Measurements from ENCODE around the gene BMX. TPM values are rescaled to one million over a fixed set of nuclear protein-coding genes. Genes with fewer than 3 reads are reported as not detected.

BMX gene
- total RNA-seq, 1 donor from 2014 or later = 0.74 TPM

DNA sequence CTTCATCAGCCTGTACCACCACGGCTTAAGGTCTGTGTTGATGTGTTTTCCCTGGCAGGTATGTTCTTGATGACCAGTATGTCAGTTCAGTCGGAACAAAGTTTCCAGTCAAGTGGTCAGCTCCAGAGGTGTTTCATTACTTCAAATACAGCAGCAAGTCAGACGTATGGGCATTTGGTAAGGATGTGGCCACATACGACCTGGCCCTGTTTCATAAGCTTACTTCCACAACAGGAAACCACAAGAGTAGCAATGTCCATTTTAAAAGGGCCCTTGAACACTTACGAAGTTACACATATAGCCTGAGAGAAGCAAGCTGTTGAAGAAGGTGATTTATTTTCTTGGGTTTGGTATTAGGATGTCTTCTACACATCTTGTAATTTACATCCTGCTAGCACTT, 46.1 kb downstream of the BMX start:
- H3K9me3 Mint-ChIP-seq (ENCODE audit: unreplicated experiment) = no peaks in the 10 kb centered on the region
- H3K27me3 Mint-ChIP-seq (ENCODE audit: unreplicated experiment) = no peaks in the 10 kb centered on the region
- H3K4me1 Mint-ChIP-seq (ENCODE audit: unreplicated experiment) = no peaks in the 10 kb centered on the region
- H3K4me3 Mint-ChIP-seq (ENCODE audit: unreplicated experiment) = no peak overlapping the region
- no peak for DNase-seq (ENCODE audit: low spot score)
- no peaks in the 10 kb centered on the region for H3K36me3 Mint-ChIP-seq (ENCODE audit: low read depth, unreplicated experiment)
- TF ChIP-seq, protein P1, sequence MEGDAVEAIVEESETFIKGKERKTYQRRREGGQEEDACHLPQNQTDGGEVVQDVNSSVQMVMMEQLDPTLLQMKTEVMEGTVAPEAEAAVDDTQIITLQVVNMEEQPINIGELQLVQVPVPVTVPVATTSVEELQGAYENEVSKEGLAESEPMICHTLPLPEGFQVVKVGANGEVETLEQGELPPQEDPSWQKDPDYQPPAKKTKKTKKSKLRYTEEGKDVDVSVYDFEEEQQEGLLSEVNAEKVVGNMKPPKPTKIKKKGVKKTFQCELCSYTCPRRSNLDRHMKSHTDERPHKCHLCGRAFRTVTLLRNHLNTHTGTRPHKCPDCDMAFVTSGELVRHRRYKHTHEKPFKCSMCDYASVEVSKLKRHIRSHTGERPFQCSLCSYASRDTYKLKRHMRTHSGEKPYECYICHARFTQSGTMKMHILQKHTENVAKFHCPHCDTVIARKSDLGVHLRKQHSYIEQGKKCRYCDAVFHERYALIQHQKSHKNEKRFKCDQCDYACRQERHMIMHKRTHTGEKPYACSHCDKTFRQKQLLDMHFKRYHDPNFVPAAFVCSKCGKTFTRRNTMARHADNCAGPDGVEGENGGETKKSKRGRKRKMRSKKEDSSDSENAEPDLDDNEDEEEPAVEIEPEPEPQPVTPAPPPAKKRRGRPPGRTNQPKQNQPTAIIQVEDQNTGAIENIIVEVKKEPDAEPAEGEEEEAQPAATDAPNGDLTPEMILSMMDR (IDR thresholded peaks at IDR 0.05; ENCODE audit: unreplicated experiment) = no peak
- H3K27ac Mint-ChIP-seq (ENCODE audit: unreplicated experiment) = no peak overlapping the region

DNA sequence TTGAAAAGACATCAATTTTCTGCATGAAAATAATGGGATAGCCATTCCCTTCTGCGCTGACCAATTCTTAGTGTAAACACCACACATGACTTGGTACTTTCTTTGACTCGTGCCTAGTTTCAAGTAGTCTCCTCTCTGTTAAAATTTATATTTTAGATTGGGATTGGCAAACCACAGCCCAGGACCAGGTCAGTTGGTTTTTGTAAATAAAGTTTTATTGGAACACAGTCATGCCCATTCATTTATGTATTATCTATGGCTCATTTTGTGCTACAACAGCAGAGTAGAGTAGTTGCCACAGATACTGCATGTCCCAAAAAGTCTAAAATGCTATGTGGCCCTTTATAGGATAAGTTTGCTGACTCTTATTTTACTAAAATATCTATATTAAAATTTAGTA, 46.7 kb downstream of the BMX start:
- H3K4me1 Mint-ChIP-seq (ENCODE audit: unreplicated experiment) = no peaks in the 10 kb centered on the region
- no peaks in the 10 kb centered on the region for H3K27me3 Mint-ChIP-seq (ENCODE audit: unreplicated experiment)
- H3K4me3 Mint-ChIP-seq (ENCODE audit: unreplicated experiment) = no peak overlapping the region
- TF ChIP-seq, protein P1 (IDR thresholded peaks at IDR 0.05; ENCODE audit: unreplicated experiment) = no peak
- no peak overlapping the region for H3K27ac Mint-ChIP-seq (ENCODE audit: unreplicated experiment)
- no peak for DNase-seq (ENCODE audit: low spot score)
- H3K36me3 Mint-ChIP-seq (ENCODE audit: low read depth, unreplicated experiment) = no peaks in the 10 kb centered on the region
- no peaks in the 10 kb centered on the region for H3K9me3 Mint-ChIP-seq (ENCODE audit: unreplicated experiment)

DNA sequence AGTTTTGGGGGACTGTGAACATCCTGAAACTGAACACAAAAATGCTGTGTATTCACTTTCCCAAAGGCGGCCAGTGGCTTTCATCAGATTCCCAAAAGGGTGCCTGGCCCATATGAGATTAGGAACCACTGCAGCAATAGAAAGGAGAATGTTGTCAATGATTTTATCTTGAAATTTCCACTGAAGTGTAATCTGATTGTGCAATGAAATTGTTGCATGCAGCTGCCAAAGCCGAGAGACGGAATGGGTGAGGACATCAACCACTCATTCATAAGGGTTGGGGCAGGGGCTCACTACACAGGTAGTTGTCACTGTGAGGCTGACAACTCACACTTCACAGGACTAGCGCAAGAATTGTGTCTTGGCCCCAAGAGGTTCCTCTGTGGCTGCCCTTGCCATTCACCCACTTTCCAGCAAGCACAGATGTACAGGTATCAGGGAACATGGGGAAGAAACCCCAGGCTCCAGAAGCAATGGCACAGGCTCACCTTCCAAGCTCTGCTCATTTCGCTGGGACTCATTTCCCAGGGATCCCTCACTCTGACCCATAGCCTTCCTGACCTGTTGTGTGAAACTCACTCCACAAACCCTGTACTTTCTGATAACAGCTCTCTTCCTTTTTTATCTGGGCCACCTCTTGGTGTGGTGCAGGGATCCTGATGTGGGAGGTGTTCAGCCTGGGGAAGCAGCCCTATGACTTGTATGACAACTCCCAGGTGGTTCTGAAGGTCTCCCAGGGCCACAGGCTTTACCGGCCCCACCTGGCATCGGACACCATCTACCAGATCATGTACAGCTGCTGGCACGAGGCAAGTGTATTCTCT, 48.8 kb downstream of the BMX start:
- H3K27me3 Mint-ChIP-seq (ENCODE audit: unreplicated experiment) = no peaks in the 10 kb centered on the region
- TF ChIP-seq, protein P1 (IDR thresholded peaks at IDR 0.05; ENCODE audit: unreplicated experiment) = no peak
- no peaks in the 10 kb centered on the region for H3K4me1 Mint-ChIP-seq (ENCODE audit: unreplicated experiment)
- DNase-seq (ENCODE audit: low spot score) = no peak
- no peaks in the 10 kb centered on the region for H3K36me3 Mint-ChIP-seq (ENCODE audit: low read depth, unreplicated experiment)
- no peak overlapping the region for H3K27ac Mint-ChIP-seq (ENCODE audit: unreplicated experiment)
- H3K4me3 Mint-ChIP-seq (ENCODE audit: unreplicated experiment) = no peak overlapping the region
- H3K9me3 Mint-ChIP-seq (ENCODE audit: unreplicated experiment) = no peaks in the 10 kb centered on the region

DNA sequence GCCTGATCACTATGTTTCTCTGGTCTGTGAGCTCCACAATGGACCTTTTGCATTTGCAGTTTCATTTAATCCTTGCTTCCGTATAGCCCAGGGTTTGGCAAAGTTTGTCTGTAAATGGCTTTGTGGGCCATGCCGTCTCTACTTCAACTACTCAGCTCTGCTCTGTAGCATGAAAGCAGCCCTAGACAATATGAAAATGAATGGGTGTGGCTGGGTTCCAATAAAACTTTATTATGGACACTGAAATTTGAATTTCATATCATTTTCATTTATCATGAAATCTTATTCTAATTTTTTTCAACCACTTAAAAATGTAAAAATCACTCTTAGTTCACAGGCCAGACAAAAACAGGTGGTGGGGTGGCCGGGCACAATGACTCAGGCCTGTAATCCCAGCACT, 58.6 kb downstream of the BMX start:
- TF ChIP-seq, protein P1 (IDR thresholded peaks at IDR 0.05; ENCODE audit: unreplicated experiment) = no peak
- DNase-seq (ENCODE audit: low spot score) = no peak
- no peaks in the 10 kb centered on the region for H3K4me1 Mint-ChIP-seq (ENCODE audit: unreplicated experiment)
- H3K27ac Mint-ChIP-seq (ENCODE audit: unreplicated experiment) = no peak overlapping the region
- no peaks in the 10 kb centered on the region for H3K9me3 Mint-ChIP-seq (ENCODE audit: unreplicated experiment)
- no peaks in the 10 kb centered on the region for H3K36me3 Mint-ChIP-seq (ENCODE audit: low read depth, unreplicated experiment)
- H3K4me3 Mint-ChIP-seq (ENCODE audit: unreplicated experiment) = no peak overlapping the region
- no peaks in the 10 kb centered on the region for H3K27me3 Mint-ChIP-seq (ENCODE audit: unreplicated experiment)

DNA sequence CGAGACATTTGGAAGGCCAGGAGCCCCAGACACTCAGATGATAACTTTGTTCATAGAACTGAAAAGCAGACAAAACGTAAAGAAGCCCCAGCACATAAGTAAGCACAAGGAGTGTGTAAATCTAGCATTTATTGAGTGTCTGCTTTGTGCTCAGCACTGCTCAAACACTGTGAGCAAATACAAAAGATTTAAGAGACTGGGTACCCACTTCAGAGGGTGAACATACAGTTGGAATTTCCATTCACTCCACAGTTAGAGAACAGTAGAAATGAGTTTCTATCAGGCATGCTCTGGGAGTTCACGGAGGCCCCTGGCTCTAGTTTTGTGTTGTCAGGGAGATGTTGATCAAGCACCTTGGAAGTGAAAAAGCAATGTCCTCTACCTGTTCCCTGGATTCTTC, 60.3 kb downstream of the BMX start:
- H3K4me3 Mint-ChIP-seq (ENCODE audit: unreplicated experiment) = no peak overlapping the region
- TF ChIP-seq, protein P1 (IDR thresholded peaks at IDR 0.05; ENCODE audit: unreplicated experiment) = no peak
- no peaks in the 10 kb centered on the region for H3K27me3 Mint-ChIP-seq (ENCODE audit: unreplicated experiment)
- H3K4me1 Mint-ChIP-seq (ENCODE audit: unreplicated experiment) = peaks cover 11% of the 10 kb centered on the region
- no peak overlapping the region for H3K27ac Mint-ChIP-seq (ENCODE audit: unreplicated experiment)
- H3K36me3 Mint-ChIP-seq (ENCODE audit: low read depth, unreplicated experiment) = no peaks in the 10 kb centered on the region
- DNase-seq (ENCODE audit: low spot score) = no peak
- no peaks in the 10 kb centered on the region for H3K9me3 Mint-ChIP-seq (ENCODE audit: unreplicated experiment)

All from endothelial cell (in vitro differentiated cells).